Neuronal stem cell (in vitro differentiated cells): ENCODE measurements around the gene SNRPA1.
A peak's percentile ranks its signal among the peaks of the same experiment; 100 is the strongest.

Experiments used
- DNase-seq: peaks from one replicate; pipeline ENCODE4 v3.0.0-alpha.2; 2013; ENCODE audit warnings: low spot score
- H2AFZ ChIP-seq: one replicate; pipeline ENCODE4 v1.6.1; 2013; ENCODE audit warnings: mild to moderate bottlenecking, low read length, inconsistent platforms
- H2AK5ac ChIP-seq: 2 replicates; pipeline ENCODE4 v1.6.1; 2013; ENCODE audit warnings: low read depth, mild to moderate bottlenecking, inconsistent platforms, low read length, moderate library complexity, mixed read lengths
- H2BK120ac ChIP-seq: 2 replicates; pipeline ENCODE4 v1.6.1; 2013; ENCODE audit warnings: low read depth, mild to moderate bottlenecking, inconsistent platforms, low read length, moderate library complexity, mixed read lengths
- H2BK12ac ChIP-seq: one replicate; pipeline ENCODE4 v1.6.1; 2013; ENCODE audit warnings: low read length, inconsistent platforms
- H2BK15ac ChIP-seq: 2 replicates; pipeline ENCODE4 v1.6.1; 2013; ENCODE audit warnings: mild to moderate bottlenecking, low read length, inconsistent platforms, mixed read lengths
- H2BK5ac ChIP-seq: one replicate; pipeline ENCODE4 v1.6.1; 2013; ENCODE audit warnings: inconsistent platforms, mild to moderate bottlenecking, low read length, moderate library complexity
- H3K14ac ChIP-seq: one replicate; pipeline ENCODE4 v1.6.1; 2013; ENCODE audit warnings: low read length, inconsistent platforms
- H3K18ac ChIP-seq: 2 replicates; pipeline ENCODE4 v1.6.1; 2013; ENCODE audit warnings: low read length, inconsistent platforms
- H3K23ac ChIP-seq: 2 replicates; pipeline ENCODE4 v1.6.1; 2013; ENCODE audit warnings: low read depth, mild to moderate bottlenecking, mixed read lengths, low read length, inconsistent platforms; ENCODE audit not compliant: poor library complexity
- H3K27ac ChIP-seq: replicated peaks from 3 replicates; pipeline ENCODE4 v1.5.1; 2013; ENCODE audit warnings: low read length, inconsistent platforms
- H3K27me3 ChIP-seq, 3 experiments: 2 replicates each; pipeline ENCODE4 v1.6.1; 2013; ENCODE audit warnings: low read length in 3 of 3, mild to moderate bottlenecking in 2 of 3, inconsistent platforms in 1 of 3, low read depth in 1 of 3, mixed read lengths in 1 of 3, moderate library complexity in 1 of 3; ENCODE audit not compliant: control insufficient read depth in 3 of 3, insufficient read depth in 3 of 3
- H3K36me3 ChIP-seq, 2 donors: replicated peaks in 1 of 2; 2 replicates each; pipeline ENCODE4 v1.6.1; 2013; ENCODE audit warnings: low read length in 2 of 2; ENCODE audit not compliant: control insufficient read depth in 2 of 2, insufficient read depth in 2 of 2
- H3K4ac ChIP-seq: 2 replicates; pipeline ENCODE4 v1.6.1; 2013; ENCODE audit warnings: inconsistent platforms, mild to moderate bottlenecking, low read length, moderate library complexity
- H3K4me1 ChIP-seq, 2 donors: 1 replicate in 1 of 2; 2 replicates in 1 of 2; pipeline ENCODE4 v1.6.1; 2013; ENCODE audit warnings: low read length in 2 of 2, low read depth in 1 of 2; ENCODE audit not compliant: control insufficient read depth in 2 of 2, insufficient read depth in 1 of 2
- H3K4me2 ChIP-seq: one replicate; pipeline ENCODE4 v1.6.1; 2013; ENCODE audit warnings: mild to moderate bottlenecking, low read length, inconsistent platforms; ENCODE audit not compliant: insufficient read depth, poor library complexity, severe bottlenecking
- H3K4me3 ChIP-seq, 2 donors: 2 replicates each; pipeline ENCODE4 v1.5.1; 2013; ENCODE audit warnings: low read length in 2 of 2, mild to moderate bottlenecking in 2 of 2, inconsistent platforms in 1 of 2, moderate library complexity in 1 of 2
- H3K79me1 ChIP-seq: one replicate; pipeline ENCODE4 v1.6.1; 2013; ENCODE audit warnings: low read depth, mild to moderate bottlenecking, inconsistent platforms, low read length, moderate library complexity
- H3K9ac ChIP-seq: one replicate; pipeline ENCODE4 v1.6.1; 2013; ENCODE audit warnings: mild to moderate bottlenecking, low read depth, low read length, inconsistent platforms; ENCODE audit not compliant: poor library complexity
- H3K9me3 ChIP-seq, 2 donors: replicated peaks in 1 of 2; 2 replicates each; pipeline versions ENCODE3 to v1.6.1; 2013; ENCODE audit warnings: low read length in 2 of 2, mild to moderate bottlenecking in 2 of 2, inconsistent platforms in 1 of 2, low read depth in 1 of 2, mixed read lengths in 1 of 2, moderate library complexity in 1 of 2; ENCODE audit not compliant: control insufficient read depth in 2 of 2, insufficient read depth in 1 of 2
- H4K8ac ChIP-seq: one replicate; pipeline ENCODE4 v1.6.1; 2013; ENCODE audit warnings: low read depth, mild to moderate bottlenecking, inconsistent platforms, low read length, moderate library complexity
- H4K91ac ChIP-seq: one replicate; pipeline ENCODE4 v1.6.1; 2013; ENCODE audit warnings: low read length, low read depth, mild to moderate bottlenecking, inconsistent platforms; ENCODE audit not compliant: poor library complexity
- WGBS, 2 donors: extraction: QIAGEN DNeasy Blood & Tissue Kit; methylation state at CpG; one replicate each; pipeline ENCODE4 v1.1.7; 2013; ENCODE audit warnings: missing lambda C conversion rate in 2 of 2, mixed read lengths in 1 of 2; ENCODE audit not compliant: insufficient read length in 2 of 2, insufficient replicate concordance in 1 of 2; ENCODE audit errors: extremely low coverage in 2 of 2; 5-methylcytosine and 5-hydroxymethylcytosine counted together

Gene SNRPA1

DNA sequence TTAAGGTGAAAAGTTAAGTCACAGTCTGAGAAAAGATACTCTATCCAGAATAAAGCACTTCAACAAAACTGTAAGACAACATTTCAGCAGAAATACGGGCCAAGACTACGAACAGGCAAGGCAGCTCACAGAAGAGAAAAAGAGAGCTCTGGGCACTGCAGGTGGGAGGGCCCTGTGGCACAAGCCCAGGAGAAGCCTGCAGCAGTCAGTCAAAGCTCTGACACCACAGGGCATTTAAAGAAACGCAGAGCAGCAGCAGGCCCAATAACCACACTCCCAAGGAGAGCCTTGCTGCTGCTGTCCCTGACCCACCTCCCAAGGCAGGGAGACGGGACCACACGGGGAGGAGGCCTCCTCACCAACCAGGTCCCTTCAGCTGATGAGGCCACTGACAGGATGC is 62.4 kb downstream of the SNRPA1 start:
- H2BK15ac ChIP-seq = no peak overlapping the region

More for the DNA sequence above, 62.4 kb downstream of the SNRPA1 start:
- Histone ChIP-seq H3K18ac (no peak overlapping the region), H3K4me3 (no peak overlapping the region), H4K91ac (no peak overlapping the region), H3K4me1 (peaks cover 0 to 2% of the 10 kb centered on the region in 2 donors), H3K23ac (peak overlapping the region; percentile 5), H2BK12ac (no peak overlapping the region), H3K27me3 (no peaks in the 10 kb centered on the region), H2AFZ (no peak overlapping the region), H3K9ac (peak overlapping the region; percentile 24), H3K27ac (no peak overlapping the region), H3K14ac (peak overlapping the region; percentile 31), H3K9me3 (peaks cover 2 to 23% of the 10 kb centered on the region in 2 donors), H3K4me2 (peak overlapping the region; percentile 18), H3K4ac (no peak overlapping the region), H3K79me1 (peaks cover 2% of the 10 kb centered on the region), H2AK5ac (no peak overlapping the region), H2BK120ac (no peak overlapping the region), H2BK5ac (no peak overlapping the region), H3K36me3 (peaks cover 10 to 69% of the 10 kb centered on the region in 2 donors), H4K8ac (no peak overlapping the region)
- no peak for DNase-seq
- no CpG with 5 or more reads among the region's 5 CpGs for WGBS, 2 donors
